Umbilical cord (tissue), 2 donors: ENCODE measurements around the gene MB. TPM values are rescaled to one million over a fixed set of nuclear protein-coding genes. Genes with fewer than 3 reads are reported as not detected.
A peak's percentile ranks its signal among the peaks of the same experiment; 100 is the strongest.

Source experiments
- DNase-seq: peaks from one replicate; pipeline ENCODE4 v3.0.0-alpha.2; 2015; ENCODE audit warnings: low spot score
- total RNA-seq: library from RNA; depleted of rRNA; stranded (reverse); fragments of >200 nt; gene quantifications from one replicate; pipeline ENCODE4 v1.2.3, GENCODE V29; 2014; ENCODE audit warnings: low replicate concordance; ENCODE audit not compliant: insufficient read depth

The MB gene
- total RNA-seq, 1 donor from 2014 or later, result 1.7 TPM

DNA sequence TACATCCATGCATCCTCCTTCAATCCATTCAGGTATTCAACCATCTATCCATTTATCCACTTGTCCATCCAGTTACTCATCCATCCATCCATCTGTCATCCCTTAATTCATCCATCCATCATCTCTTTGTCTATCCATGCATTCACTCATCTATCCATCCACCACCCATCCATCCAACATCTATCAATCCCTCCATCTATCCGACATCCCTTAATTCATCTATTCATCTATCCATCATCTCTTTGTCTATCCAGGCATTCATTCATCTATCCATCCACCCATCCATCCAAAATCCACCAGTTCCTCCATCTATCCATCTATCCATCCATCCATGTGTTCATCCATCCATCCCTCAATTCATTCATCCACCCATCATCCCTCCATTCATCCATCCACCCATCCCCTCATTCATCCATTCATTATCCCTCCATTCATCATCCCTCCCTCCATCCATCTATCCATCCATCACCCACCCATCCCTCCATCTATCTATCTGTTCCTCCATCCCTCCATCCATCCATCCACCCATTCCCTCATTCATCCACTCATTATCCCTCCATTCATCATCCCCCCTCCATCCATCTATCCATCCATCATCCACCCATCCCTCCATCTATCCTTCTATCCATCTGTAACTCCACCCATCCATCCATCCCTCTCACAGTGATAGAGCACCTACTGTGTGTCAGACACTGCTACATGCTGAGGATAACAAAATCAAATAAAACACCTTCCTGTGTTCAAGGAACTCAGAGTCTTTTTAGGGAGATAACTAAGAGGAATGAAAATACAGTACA, 1.5 kb upstream of the MB start:
- DNase-seq, result no peak

DNA sequence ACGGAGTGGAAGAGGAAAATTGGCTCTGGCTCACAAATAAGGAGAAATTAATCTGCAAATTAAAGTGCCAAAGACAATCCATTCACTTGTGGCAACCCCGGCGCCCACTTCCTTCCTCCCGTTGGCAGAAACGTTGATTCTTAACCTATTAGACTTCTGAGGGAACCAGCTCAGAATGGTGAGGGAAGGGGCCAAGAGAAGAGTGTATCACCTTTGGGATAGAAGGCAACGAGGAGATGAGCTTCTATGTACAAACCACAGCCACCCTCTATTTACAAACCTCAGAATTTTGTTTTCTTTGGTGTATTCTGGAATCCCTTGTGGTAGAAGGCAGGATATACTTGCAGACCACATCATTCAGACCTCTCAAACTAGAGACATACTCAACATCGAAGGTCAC, 1.1 kb downstream of the MB start:
- no peak for DNase-seq

DNA sequence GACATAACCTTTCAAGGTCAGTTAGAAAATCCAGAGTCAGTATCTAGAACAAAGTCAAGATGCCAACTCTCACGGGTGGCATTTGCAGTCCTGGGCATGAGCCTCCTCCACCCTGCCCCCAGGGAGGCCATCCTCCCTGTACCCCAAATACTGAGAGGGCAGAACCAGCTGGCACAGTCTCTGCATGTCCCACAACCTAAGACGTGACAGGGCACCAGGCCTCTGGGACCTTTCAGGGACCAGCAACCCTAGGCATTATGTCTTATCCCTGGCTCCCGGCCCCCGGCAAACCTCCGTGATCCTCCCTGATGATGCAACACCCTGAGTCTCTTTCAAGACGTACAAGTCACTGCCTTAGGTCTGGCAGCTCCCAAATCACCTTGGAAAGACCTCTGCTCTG, 2.0 kb downstream of the MB start:
- no peak for DNase-seq

DNA sequence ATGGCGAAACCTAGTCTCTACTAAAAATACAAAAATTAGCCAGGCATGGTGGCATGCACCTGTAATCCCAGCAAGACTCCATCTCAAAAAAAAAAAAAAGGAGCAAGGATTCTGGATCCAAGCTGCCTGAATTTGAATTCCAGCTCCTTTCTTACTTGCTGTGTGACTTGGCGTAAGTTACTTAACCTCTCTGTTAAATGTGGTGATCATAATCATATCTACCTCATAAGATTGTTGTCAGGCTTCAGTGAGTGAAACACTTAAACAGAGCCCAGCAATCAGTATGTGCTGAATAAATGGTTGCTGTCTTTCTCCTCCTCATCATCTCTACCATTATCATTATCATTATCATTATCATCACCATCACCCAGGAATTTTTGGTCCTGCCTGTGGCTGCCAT, 2.7 kb downstream of the MB start:
- DNase-seq, result no peak

DNA sequence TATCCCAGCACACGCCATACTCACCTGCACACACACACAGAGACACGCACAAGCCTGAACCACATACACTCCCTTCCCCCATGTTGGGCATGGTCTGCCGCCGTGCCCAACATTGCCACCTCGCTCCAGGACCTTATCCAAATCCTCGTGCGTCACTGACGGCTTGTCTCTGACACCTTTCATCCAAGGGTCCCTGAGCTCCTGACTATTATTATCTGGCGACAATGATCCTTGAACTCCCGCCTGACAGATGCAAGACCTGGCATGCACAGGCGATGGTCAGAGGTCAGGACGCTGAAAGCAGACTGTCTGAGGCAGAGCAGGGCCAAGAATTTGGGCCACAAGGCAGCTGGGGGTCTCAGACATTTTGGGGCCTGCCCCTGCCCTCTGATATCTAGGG, 4.2 kb downstream of the MB start:
- DNase-seq, result no peak

DNA sequence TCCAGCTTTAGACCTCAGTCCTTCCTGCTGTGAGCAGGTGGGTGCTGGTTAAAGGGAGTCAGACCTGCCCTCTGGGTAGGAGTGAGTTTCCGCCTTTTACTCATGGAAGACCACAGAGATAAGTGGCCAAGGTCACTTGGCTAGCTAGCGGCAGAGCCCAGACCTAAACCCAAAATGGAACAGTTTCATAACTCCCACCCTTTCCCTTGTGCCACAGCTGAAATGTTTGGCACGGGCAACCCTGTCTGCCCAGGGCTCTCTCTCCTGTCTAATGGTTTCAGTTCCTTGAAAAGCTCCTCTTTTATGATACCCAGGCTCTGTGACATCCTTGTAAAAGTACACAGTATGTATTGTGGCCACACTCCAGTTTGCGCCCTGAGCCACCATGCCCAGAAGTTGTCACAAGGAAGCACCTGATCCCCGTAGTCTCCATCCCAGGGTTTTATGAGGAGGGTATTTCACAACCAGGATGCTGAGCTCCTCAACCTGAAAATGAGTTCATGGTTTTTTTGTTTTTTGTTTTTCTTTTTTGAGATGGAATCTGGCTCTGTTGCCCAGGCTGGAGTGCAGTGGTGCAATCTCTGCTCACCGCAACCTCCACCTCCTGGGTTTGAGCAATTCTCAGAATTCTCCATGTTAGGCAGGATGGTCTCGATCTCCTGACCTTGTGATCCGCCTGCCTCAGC, 5.1 kb downstream of the MB start:
- no peak for DNase-seq

DNA sequence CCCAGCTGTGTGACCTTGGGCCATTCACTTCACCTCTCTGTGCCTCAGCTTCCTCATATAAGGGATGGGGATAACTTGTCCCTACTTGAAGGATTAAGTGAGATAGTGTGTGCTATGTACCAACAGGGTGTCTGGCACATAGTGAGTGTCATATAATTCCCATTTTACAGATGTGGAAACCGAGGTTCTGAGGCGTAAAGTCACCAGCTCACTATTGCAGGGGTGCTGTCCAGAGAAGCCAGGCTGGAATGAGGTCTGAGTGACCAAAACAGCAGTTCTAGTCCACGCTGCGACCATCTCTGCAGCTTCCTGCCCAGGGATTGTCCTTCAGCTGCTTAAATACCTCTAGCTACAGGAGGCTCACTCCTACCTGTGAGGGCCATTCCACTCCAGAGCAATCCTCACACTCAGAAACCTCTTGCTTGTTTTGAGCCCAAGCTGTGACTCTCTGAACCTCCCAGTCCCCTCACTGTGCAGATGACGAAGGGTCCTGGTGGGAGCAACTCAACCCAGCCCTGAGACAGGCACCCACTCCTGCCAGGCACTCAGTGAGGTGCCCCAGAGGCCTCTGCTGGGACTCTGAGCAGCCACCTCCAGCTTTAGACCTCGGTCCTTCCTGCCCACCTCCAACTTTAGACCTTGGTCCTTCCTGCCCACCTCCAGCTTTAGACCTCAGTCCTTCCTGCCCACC, 5.8 kb downstream of the MB start:
- no peak for DNase-seq

DNA sequence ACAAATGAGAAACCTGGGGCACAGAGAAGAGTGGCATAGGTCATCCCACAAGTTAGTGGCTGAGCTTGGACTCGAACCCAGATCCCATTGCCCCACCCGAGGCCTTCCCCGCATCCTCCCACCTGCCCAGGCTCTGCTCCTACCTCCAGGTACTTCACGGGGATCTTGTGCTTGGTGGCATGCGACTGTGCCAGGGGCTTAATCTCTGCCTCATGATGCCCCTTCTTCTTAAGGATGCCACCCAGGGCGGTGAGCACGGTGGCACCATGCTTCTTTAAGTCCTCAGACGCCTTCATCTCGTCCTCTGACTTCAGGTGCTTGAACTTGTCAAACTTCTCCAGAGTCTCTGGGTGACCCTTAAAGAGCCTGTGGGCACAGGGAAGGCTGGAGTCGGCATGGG, 6.4 kb downstream of the MB start:
- no peak for DNase-seq

DNA sequence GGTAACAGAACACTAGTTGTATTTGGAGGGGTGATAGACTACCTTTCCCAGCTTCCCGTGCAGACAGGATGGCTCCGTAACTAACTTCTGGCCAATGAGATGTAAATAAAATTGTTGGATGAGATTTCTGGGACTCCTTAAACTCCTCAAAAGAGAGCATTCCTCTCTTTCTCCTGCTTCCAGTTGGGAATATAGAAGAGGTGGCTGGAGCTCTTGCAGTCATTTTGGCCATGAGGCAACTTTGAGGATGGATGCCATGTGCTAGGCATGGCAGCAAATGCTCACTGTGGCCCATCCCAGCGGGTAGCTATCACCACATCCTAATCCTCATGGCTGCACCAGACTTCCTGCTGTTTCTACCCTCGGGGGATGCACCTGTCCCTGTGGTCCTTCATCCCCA, 7.4 kb downstream of the MB start:
- DNase-seq, result no peak

DNA sequence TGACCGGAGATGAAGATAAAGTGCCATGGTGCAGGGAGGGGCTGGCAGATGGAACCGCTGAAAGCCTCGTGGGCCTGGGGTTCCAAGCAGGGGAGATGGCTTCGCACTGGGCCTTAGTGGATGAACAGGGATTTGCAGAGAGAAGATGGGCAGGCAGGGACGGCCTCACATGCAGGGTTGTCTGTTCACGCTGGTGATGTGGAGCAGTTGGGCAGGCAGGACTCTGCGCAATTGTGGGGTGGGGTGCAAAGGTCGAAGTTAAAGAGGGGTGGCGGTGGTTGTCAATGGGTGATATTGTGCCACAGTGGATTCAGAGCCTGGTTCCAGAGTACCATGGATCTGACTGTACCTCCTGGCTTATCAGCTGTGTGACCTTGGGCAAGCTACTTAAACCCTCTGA, 7.9 kb downstream of the MB start:
- DNase-seq, result no peak

DNA sequence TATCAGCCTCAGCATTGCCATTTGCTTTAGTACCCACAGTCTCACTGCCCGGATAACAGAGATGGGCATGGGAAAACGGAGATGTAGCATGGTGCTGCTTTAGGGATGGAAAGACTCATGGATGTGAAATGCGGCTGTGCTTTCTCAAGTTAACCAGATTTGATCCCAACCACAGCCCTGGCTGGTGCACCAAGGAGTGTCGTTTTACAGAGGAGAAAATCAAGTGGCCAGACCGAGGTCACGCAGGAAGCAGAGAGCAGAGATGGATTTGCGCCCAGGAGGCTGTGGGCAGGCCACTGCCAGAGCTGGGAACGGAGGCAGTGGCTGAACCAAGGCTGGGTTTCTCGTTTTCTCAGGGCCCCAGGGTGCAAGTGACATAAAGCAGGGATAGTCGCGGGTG, 9.0 kb downstream of the MB start:
- no peak for DNase-seq

DNA sequence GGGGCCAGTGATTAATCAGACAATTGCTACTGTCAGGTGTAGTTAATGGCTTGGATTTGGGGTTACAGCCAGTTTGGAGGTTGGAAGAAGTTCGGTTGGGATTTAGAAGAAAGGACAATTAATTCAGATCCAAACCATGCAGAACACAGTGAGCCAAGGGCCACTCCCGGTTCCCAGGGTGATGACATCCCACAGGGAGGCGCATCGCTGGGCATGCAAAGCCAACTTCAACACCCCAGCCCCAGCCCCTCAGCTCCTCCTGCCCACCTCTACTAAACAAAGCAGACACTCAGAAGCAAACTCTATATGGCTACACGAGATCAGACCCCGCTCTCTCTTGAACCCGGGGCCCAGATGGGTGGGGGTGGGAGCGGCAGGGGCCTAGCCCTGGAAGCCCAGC, 10.2 kb downstream of the MB start:
- no peak for DNase-seq

DNA sequence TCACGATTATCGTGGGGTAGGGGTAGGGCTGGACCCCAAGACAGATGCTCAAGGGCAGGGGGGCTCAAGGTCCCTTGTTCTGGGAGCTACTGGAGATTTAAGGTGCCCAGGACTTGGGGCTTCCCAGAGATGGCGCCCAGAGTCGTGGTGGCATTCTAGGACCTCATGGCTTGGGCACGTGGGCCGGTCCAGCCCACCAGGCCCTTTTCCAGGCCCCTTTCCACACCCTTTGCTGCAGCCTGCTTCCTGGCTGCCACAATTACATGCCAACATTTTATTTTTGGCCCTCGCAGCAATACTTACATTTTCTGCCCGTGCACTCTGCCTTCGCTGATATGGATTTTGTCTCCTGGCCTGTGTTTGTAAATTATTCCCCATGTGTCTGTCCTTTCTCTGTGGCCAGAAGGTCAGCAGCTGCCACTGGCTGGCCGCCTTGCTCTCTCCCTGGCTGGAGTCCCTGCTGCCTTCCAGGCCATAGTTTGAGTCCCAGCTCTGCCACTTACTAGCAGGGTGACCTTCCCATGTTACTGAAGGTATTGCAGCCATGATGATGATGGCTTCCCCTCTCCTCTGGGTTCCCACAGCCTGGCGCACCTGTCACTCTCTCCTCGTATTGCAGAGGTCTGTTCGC, 11.2 kb downstream of the MB start:
- no peak for DNase-seq

DNA sequence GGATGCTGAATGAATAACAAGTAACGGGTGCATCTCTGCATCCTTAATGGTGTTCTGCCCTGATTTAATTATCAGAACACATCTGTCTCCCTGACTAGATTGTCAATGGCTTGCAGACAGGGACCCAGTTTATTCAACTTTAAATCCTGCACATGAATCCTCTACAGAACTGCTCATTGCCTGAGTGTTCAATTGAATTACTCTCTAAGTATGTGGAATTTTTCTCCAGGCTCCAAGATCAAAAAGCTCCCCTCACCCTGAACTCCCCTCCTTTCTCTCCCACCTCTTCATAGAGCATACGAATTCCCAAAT, 11.8 kb downstream of the MB start:
- DNase-seq, result no peak

DNA sequence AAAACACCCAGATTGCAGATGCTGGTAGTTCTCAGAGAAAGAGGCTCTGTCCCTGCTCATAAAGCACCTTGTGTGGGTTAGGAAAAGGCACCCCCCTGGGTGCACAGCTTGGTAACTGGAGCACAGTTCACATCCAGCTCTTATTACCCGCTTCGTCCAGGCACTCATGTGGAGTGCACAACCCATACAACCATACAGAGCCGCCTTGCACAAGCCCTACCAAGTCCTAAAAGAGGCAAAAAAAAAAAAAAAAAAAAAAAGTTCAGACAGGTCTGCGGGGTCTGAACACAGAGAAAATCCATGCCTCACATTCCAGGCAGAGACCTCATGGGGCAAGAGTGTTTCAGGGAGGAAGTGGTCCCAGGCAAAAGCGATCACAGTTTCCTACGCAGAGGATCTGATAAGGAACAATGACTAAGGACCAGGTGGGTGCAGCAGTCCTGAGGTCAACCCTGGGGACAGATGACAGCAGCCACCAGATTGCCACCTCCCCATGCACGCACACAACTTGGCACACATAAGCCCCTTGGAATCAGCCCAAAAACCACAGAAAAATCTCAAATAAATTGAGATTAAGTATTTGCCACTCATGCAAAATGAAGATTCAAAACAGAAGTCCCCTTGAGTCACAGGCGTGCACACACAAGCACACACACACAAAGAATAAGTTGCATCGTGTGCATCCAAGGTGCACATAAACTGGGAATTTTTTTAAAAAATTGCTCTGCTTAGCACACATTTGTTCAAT, 12.3 kb downstream of the MB start:
- no peak for DNase-seq

DNA sequence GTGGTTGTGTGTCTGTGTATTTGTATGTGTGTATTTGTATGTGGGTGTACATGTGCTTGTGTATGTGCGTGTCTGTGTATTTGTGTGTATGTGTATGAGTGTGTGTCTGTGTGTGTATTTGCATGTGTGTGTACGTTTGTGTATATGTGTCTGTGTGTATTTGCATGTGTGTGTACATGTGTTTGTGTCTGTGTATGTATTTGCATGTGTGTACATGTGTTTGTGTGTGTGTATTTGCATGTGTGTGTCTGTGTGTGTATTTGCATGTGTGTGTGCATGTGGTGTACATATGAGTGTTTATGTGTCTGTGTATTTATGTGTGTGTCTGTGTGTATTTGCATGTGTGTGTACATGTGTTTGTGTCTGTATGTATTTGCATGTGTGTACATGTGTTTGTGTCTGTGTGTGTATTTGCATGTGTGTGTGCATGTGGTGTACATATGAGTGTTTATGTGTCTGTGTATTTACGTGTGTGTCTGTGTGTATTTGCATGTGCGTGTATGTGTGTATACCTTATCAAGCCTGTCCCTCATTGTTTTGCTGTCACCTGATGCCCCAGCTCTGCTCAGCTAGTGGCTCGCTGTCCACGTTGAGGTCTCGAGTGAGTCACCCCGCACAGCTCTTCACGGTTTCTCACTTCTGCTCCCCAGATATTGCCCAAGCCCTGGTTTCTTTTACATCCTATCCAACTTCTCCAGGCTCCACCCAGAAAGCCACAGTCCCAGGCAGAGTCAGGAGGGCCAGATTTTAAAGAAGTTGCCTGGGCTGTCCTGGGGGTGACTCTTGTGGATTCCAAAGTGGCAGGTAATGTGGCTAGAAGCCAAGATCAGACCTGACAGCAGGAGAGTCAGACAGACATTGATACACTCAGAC, 15.2 kb downstream of the MB start:
- DNase-seq, result peak; percentile 59

DNA sequence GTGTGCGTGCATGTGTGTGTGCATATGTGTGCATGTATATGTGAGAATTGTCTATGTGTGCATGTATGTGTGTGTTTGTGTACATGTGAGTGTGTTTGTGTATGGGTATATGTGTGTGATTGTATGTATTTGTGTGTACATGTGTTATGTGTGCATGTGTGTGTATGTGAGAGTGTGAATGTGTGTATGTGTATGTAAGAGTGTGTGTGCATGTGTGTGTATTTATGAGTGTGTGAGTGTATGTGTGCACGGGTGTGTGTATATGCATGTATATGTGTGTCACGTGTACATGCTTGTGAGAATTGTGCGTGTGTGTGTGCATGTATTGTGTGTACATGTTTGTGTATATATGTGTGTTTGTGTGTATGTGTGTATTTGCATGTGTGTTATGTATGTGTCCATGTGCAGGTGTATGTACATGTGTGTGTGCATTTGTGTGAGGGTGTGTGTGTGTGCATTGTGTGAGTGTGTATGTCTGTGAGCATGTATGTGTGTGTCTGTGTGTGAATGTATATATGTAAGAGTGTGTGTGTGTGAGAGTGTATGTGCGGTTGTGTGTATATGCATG, 16.0 kb downstream of the MB start:
- no peak for DNase-seq

DNA sequence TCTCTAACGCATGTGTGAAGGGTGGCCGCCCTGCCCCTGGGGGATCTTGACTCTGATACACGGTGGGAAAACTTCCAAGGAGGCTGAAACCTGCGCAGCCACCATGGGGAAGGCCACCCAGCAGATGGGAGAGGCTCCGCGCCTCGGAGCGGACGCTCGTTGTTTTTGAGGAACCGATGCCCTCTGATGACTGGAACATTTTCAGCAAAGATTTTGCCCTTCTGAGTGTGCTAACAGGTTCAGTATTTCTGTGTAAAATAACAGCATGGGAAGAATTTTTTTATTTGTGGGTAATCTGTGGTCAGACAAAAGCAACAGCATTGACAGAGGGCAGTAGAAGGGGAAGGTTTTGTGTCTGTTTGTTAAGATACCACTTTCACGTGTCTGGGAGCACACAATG, 16.7 kb downstream of the MB start:
- no peak for DNase-seq

DNA sequence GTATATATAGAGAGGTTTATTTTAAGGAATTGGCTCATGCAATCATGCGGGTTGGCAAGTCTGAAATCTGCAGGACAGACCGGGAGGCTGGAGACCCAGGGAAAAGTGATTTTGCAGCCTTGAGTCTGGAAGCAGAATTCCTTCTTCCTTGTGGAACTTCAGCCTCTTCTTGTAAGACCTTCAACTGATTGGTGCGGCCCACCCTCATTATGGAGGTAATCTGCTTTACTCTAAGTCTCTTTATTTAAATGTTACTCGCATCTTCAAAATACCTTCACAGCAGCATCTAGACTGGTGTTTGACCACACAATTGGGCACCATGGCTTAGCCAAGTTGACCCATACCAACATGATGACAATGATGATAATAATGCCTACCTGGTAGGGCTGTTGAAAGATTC, 17.8 kb downstream of the MB start:
- DNase-seq, result no peak

DNA sequence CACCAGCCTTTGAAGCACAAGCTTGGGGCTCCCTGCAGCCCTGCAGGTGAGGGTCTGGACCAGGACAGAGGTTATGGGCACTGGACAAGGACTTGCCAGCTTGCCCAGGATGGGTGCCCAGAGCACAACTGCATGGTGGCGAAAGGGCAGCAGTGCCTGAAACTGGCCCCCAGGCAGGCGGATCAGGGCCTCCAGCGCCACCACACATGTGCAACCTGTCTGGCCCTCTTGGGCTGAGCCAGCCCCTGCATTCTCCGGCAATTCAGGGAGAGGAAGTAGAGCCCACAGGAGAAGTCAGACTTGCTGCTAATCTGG, 18.8 kb downstream of the MB start:
- DNase-seq, result no peak
